Suprapubic skin (tissue), 4 donors: ENCODE data around the gene GCSAML. TPM values are rescaled to one million over a fixed set of nuclear protein-coding genes. Genes with fewer than 3 reads are reported as not detected.

Experiments
- DNase-seq, 2 donors: peaks; one replicate each; pipeline ENCODE4 v3.0.0-alpha.2; 2019; ENCODE audit warnings: low spot score in 2 of 2
- H3K27ac ChIP-seq: fragments of 200-600 bp; sonication (generic); one replicate; pipeline ENCODE4 v1.5.1; 2019
- H3K27me3 ChIP-seq: fragments of 200-600 bp; sonication (generic); one replicate; pipeline ENCODE4 v1.5.1; 2019
- H3K36me3 ChIP-seq: fragments of 200-600 bp; sonication (generic); one replicate; pipeline ENCODE4 v1.5.1; 2019
- H3K4me1 ChIP-seq: fragments of 200-600 bp; sonication (generic); one replicate; pipeline ENCODE4 v1.5.1; 2019
- H3K4me3 ChIP-seq: fragments of 200-600 bp; sonication (generic); one replicate; pipeline ENCODE4 v1.5.1; 2019; ENCODE audit warnings: mild to moderate bottlenecking
- H3K9me3 ChIP-seq: fragments of 200-600 bp; sonication (generic); one replicate; pipeline ENCODE4 v1.5.1; 2019
- EP300 ChIP-seq: sonication (generic); formaldehyde crosslinking; IDR thresholded peaks from one replicate; pipeline ENCODE4 v1.6.1; 2017; ENCODE audit warnings: antibody characterized with exemption
- POLR2A ChIP-seq, 2 donors: fragments of 450-650 bp; IDR thresholded peaks; one replicate each; pipeline ENCODE4 v1.6.1; 2017; ENCODE audit warnings: antibody characterized with exemption in 2 of 2, mild to moderate bottlenecking in 2 of 2, moderate library complexity in 2 of 2
- POLR2AphosphoS5 ChIP-seq, 3 donors: sonication (generic); formaldehyde crosslinking; IDR thresholded peaks; one replicate each; pipeline ENCODE4 v1.6.1; 2017; ENCODE audit warnings: antibody characterized with exemption in 3 of 3
- WGBS: methylation state at CpG from one replicate; pipeline ENCODE4 v1.1.5; 2018; 5-methylcytosine and 5-hydroxymethylcytosine counted together
- total RNA-seq, 4 donors: library from RNA; depleted of rRNA; stranded (reverse); fragments of >200 nt; gene quantifications; one replicate each; pipeline ENCODE4 v1.1.0, GENCODE V29; 2016
- TF ChIP-seq, protein P1 (sequence below), 2 donors: fragments of 200-600 bp in 1 of 2; fragments of 450-650 bp in 1 of 2; sonication (generic) in 1 of 2; IDR thresholded peaks; one replicate each; pipeline ENCODE4 v1.5.1; 2016 to 2019; ENCODE audit warnings: antibody characterized with exemption in 2 of 2, mild to moderate bottlenecking in 1 of 2, moderate library complexity in 1 of 2

Gene GCSAML
- total RNA-seq, 4 donors from 2014 or later = not detected

DNA sequence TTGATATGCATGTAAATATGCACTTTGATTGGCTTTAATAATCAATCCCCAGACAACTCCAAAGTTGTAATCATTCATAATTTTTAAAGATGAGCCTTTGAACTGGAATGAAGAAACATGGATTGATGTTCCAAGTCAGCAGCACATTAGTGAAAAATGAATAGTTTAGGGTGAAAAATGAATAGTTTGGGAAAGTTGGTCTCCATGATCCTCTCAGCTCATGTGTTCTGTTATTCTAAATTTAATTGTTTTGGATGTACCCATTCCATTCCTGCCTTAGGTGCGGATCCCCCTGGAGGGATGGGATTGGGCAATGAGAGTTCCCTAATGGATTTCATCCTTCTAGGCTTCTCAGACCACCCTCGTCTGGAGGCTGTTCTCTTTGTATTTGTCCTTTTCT, 56.4 kb downstream of the GCSAML start, which contains the start of gene OR2G3:
Gene OR2G3, plus strand, starts transcription at position 301 of the 400 bp plus-strand sequence. Its CDS starts 0 bp downstream, at position 301.
- Histone ChIP-seq H3K4me1 (no peaks in the 10 kb centered on the region), H3K36me3 (no peaks in the 10 kb centered on the region), H3K9me3 (no peaks in the 10 kb centered on the region), H3K27me3 (no peaks in the 10 kb centered on the region), H3K27ac (no peak within 1 kb of the TSS), H3K4me3 (no peak within 1 kb of the TSS)
- TF ChIP-seq, protein P1, sequence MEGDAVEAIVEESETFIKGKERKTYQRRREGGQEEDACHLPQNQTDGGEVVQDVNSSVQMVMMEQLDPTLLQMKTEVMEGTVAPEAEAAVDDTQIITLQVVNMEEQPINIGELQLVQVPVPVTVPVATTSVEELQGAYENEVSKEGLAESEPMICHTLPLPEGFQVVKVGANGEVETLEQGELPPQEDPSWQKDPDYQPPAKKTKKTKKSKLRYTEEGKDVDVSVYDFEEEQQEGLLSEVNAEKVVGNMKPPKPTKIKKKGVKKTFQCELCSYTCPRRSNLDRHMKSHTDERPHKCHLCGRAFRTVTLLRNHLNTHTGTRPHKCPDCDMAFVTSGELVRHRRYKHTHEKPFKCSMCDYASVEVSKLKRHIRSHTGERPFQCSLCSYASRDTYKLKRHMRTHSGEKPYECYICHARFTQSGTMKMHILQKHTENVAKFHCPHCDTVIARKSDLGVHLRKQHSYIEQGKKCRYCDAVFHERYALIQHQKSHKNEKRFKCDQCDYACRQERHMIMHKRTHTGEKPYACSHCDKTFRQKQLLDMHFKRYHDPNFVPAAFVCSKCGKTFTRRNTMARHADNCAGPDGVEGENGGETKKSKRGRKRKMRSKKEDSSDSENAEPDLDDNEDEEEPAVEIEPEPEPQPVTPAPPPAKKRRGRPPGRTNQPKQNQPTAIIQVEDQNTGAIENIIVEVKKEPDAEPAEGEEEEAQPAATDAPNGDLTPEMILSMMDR (IDR thresholded peaks at IDR 0.05) = no peak
- TF ChIP-seq POLR2AphosphoS5 (IDR thresholded peaks at IDR 0.05) (no peak), POLR2A (IDR thresholded peaks at IDR 0.05) (no peak), EP300 (no peak)
- 79% methylated on average over 2 of the region's 2 CpGs for WGBS
- no peak for DNase-seq

DNA sequence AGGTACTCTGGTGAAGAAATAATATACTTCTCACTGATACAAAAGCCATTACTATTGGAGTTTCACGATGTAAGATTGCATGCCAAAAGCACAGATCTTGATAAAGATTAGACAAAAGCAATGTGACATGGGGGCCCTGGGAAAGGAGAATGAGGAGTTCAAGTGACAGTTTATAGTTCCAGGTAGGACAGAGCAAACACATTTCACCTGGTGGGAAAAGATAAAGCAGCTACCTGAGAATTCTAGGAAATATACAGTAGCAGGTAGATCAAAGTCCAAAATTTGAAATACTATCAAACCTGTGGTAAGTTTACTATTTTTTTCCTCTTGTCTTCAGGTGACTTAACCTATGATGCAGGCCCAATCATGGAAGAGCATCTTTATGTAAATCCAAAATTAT, 64.5 kb downstream of the GCSAML start:
- no peaks in the 10 kb centered on the region for H3K9me3 ChIP-seq
- no peak overlapping the region for H3K27ac ChIP-seq
- H3K36me3 ChIP-seq = no peaks in the 10 kb centered on the region
- no peaks in the 10 kb centered on the region for H3K4me1 ChIP-seq
- 69% methylated on average over 1 of the region's 1 CpG for WGBS
- no peak overlapping the region for H3K4me3 ChIP-seq
- no peak for DNase-seq
- TF ChIP-seq, protein P1 (IDR thresholded peaks at IDR 0.05) = no peak
- TF ChIP-seq POLR2AphosphoS5 (IDR thresholded peaks at IDR 0.05) (no peak), EP300 (no peak), POLR2A (IDR thresholded peaks at IDR 0.05) (no peak)
- no peaks in the 10 kb centered on the region for H3K27me3 ChIP-seq

DNA sequence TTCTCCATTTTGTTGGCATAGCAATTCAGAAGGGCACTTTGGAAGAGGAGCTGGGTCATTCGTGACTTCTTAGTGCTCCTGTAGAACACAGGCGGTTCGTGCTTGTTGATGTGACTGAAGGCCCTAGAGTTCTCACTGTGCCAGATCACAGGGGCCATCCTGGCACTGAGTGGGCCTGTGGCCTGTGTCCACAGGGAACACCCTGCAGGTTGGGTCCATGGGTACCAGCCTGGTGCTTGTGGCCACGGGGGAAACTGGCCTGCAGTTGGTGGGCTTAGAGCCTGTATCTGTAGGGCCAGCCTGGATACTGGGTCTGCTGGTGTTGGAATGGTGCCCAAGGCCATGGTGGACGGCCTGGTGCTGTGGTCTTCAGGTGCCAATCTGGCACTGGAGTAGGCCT, 65.7 kb downstream of the GCSAML start:
- Histone ChIP-seq H3K36me3 (no peaks in the 10 kb centered on the region), H3K4me1 (no peaks in the 10 kb centered on the region), H3K27me3 (no peaks in the 10 kb centered on the region), H3K4me3 (no peak overlapping the region), H3K9me3 (no peaks in the 10 kb centered on the region), H3K27ac (no peak overlapping the region)
- DNase-seq = no peak
- WGBS = 89% methylated on average over 3 of the region's 5 CpGs
- TF ChIP-seq, protein P1 (IDR thresholded peaks at IDR 0.05) = no peak
- no peak for TF ChIP-seq POLR2AphosphoS5 (IDR thresholded peaks at IDR 0.05)

Other genes with a start within 250 kb of the GCSAML start
- 10 to 100 TPM; 17.5 to 45.7 (median 21.2) TPM for gene ZNF496, start 217.3 kb upstream of the GCSAML start, total RNA-seq
- gene NLRP3, start 133.0 kb upstream of the GCSAML start, total RNA-seq = 1 to 10 TPM in 3 of 4 donors, under 1 TPM in 1; 0.87 to 1.6 (median 1.3) TPM
- not detected for gene OR2B11, start 91.0 kb upstream of the GCSAML start, total RNA-seq
- gene OR2C3, start 12.7 kb upstream of the GCSAML start, total RNA-seq = not detected
- not detected for gene OR2G2, start 39.2 kb downstream of the GCSAML start, total RNA-seq
- gene OR2G3, start 56.5 kb downstream of the GCSAML start, total RNA-seq = not detected
- not detected for gene OR13G1, start 130.6 kb downstream of the GCSAML start, total RNA-seq
- gene OR6F1, start 167.5 kb downstream of the GCSAML start, total RNA-seq = not detected
- under 1 TPM in 1 of 4 donors, not detected in 3; 0.57 TPM for gene OR14K1, start 189.5 kb downstream of the GCSAML start, total RNA-seq
- gene OR14A2, start 199.0 kb downstream of the GCSAML start, total RNA-seq = not detected
- gene OR1C1, start 211.4 kb downstream of the GCSAML start, total RNA-seq = not detected